Kidney tubule cell (primary cell): ENCODE results near the gene SNX9.
"Not testable (repeated sequence)": the region's sequence is repeated elsewhere in the genome, so short reads cannot be mapped to it uniquely, and the experiment has no call there.

ENCODE experiments used
- DNase-seq: peaks from one replicate; pipeline ENCODE4 v3.0.0-alpha.2; 2018; ENCODE audit warnings: low spot score

The SNX9 gene

DNA sequence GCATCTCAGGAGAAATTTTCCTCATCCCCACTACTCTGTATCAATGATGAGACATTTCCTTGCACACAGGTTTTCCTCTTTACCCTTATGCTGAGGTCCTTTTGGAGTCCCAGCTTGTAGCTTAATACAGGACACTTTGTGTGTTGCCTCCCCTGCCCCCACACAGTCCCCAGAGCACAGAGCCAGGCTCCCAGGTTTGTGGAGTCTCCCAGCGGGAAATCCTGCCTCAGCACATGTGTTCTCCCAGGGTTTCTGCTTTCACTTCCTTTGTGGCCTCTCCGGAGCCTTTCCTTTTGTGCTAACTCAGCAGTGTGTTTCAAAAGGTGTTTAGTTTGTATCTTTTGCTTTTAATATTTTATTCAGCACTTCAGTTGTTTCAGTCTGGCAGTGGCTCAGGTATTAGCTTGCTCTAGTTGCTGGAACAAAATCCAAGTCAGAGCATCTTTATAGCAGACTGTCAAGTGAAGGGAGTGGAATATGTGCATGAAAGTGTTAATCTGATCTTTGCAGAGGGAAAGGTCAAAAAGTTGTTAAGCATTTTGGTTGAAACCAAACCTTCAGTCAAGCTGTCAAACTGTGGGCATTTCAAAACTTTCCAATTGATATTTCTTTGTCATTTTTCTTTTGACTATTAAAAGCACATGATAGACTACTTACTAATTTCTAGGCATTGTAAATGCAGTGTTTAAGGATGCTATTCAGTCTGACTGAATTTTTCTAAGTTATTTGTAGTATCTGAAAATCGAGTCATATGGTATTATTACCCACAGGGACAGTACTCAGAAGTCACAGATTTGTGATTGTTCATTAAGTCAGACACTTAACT lies 8.6 kb downstream of the SNX9 start:
- no peak for DNase-seq

DNA sequence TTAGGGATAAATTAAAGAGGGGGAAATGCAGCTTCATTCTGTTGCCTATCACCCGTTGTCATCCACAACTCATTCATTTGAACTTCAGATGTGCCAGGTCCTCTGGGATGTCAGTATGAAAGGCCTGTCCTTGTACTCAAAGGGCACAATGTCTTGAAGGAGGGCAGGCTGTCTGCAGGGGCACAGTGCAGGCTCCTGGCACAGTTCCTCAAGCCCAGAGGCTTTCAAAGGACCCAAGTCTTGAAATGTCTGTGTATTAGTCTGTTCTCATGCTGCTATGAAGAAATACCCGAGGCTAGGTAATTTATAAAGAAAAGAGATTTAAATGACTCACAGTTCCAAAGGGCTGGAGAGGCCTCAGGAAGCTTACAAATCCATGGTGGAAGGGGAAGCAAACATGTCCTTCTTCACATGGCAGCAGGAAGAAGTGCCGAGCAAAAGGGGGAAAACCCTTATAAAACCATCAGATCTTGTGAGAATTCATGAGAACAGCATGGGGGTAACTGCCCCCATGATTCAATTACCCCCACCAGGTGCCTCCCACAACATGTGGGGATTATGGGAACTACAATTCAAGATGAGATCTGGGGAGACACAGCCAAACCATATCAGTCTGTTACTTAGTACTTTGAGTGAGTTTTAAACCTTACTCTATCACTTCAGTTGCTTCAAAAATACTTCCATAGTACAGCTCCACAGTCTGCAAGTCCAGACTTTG lies 9.4 kb downstream of the SNX9 start:
- peak; percentile 49 for DNase-seq

DNA sequence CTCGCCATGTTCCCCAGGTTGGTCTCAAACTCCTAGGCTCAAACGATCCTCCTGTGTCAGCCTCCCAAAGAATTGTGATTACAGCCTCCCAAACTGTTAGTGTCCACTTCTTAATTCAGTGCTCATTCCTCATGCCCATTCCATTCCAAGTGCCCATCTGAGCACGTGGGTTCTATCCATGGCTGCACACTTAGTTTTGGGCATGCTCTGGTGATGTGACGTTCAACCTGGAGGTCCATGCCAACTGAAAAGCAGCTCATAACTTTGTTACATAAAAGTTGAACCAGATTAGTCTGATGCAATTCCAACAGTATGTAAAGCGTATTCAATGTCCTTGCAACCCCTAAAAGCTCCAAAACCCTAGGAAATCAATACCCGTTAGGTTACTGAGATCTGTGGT lies 11.5 kb downstream of the SNX9 start:
- DNase-seq: peak; percentile 27

- no peak for DNase-seq
Observed at GRCh38 chr6:157838718-157839430, 15.8 kb downstream of the SNX9 start.

DNA sequence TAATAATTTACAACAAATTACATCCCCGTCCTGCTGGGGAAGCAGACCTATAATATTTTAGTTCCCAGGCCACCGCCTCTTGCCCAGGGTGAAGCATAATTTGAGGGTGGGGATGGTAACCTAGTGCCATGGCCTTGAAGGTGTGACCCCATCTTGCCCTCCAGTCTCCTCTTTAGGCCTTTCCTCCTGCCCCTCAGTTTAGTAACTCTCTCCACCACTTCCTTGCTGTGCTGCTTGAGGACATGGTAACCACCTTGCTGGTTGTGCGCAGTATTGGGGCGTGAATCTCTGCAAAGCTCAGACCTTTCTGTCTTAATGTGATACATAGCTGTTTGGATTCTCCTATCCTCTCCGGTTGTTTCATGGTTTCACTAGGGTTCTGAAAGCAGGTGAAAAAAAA lies 16.6 kb downstream of the SNX9 start:
- no peak for DNase-seq

GRCh38 chr6:157840261-157840660 lies 17.2 kb downstream of the SNX9 start:
- DNase-seq: no peak

- DNase-seq: peak; percentile 92
Observed at GRCh38 chr6:157840776-157841175, 17.7 kb downstream of the SNX9 start.

GRCh38 chr6:157841211-157841840 lies 18.3 kb downstream of the SNX9 start:
- DNase-seq: peak; percentile 92

- no peak for DNase-seq
Observed at GRCh38 chr6:157842212-157842611, 19.2 kb downstream of the SNX9 start.

- not testable (repeated sequence) for DNase-seq
Observed at GRCh38 chr6:157844196-157844595, 21.1 kb downstream of the SNX9 start.

DNA sequence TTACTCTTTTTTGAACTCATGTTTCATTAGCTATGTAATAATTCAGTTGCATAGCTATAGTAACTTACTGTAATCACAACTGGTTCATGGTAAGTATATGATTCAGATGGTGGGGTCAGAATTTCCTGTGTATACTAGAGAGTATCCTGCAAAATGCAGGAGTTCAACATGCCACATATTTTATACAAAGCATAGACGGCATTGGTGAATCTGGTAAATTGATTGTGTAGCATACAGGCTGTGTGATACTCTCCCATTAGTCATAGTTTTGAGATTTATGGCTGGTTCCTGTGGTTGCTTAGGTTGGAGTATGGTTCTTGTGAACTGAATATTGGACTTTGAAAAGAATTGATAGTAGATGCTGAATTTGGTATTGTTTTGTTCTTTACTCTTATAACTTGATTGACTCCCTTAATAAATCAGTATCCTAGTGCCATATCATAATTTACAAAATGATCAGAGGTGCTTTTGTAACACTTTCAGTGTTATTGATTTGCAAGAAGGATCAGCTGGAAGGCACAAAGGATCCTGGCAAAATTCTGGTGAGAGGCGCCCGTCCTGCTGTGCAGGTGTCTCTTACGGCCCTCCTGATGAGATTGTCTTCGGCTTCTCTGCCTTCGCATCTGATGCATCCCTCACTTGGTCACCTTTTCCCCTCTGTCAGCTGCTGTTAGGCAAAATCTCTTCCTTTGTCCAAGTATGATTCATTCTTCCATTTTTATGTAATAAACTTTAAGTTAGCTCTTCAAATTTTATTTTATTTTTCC lies 22.6 kb downstream of the SNX9 start:
- no peak for DNase-seq

- no peak for DNase-seq
Observed at GRCh38 chr6:157847846-157848245, 24.8 kb downstream of the SNX9 start.

DNA sequence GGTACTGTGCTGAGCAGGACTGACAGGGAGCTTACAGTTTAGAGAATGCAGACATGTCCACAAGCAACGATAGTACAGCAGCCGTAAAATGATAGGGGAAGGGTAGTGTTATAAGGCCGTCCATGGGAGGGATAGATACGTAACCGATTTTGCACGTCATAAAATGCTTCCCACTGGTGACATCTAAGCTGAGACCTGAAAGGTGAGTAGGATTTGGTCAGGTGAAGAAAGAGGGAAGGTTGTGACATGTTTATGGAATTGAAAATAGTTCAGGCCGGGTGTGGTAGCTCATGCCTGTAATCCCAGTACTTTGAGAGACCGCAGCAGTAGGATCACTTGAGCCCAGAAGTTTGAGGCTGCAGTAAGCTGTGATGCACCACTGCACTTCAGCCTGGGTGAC lies 25.6 kb downstream of the SNX9 start:
- no peak for DNase-seq

DNA sequence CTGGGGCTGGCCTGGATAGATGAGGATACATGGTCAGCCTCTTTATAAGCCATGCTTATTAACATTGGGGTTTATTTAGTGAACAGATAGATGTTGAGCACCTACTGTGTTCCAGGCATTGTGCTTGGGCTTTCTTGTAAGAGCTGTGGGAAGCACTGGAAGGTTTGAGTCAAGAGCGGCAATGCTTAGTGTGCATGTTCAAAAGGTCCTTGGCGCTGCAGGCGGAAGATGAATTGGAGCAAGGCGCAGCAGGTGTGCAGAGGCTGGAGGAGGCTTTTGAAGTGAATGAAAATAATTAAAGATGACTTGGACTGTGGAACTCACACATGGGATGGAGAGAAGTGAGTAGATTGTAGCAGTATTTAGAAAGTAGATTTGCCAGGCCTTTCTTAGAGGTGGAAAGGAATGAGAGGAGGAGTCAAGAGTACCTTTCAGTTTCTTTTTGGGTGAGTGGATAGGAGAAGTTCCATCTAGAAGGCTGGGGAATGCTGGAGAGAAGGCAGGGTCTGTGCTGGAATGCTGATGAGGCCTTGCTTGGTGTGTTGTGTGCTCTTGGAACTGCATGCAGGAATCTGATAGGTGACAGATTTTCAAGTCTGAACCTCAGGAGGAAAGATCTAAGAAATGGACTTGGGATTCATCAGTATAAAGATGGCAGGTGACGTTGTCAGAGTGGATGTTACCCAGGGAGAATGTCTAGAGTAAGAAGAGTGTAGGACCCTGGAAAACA lies 26.4 kb downstream of the SNX9 start:
- DNase-seq: peak; percentile 27

DNA sequence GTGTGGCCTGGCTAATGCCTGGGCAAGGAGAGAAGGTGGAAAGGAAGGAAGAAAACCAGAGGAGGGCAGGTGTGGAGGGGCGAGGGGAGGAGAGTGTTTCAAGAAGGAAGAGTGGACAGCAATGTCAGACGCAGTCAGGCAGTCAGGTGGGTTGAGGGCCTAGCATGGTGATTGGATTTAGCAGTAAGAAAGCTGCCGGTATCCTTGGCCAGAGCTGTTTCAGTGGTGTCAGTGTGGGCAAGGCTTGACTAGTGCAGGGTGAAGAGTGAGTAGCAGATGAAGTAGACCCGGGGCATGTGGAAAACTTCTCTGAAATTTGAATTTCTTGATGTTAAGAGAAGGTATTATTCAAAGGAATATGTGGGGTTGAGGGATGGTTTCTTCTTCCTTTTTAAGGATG lies 27.0 kb downstream of the SNX9 start:
- no peak for DNase-seq

- no peak for DNase-seq
Observed at GRCh38 chr6:157853018-157853805, 30.2 kb downstream of the SNX9 start.

GRCh38 chr6:157853902-157854502 lies 31.0 kb downstream of the SNX9 start:
- DNase-seq: no peak

DNA sequence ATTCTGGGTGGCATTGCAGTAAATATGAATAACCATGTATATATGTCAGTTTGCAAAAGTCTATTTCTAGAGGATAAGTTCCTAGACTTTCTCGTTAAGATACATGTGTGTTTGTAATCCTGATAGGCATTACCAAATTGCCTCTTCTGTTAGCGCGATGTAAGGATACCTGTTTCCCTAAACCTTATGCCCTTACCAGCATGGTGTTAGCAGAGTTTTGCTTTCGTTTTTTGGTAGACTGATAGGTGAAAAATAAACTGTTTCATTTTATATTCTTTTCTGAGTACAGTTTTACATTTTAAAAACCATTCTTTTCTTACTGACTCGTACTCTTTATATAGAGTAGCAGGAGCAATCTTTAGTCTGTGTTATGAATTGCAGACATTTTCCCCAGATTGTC lies 32.3 kb downstream of the SNX9 start:
- DNase-seq: no peak

DNA sequence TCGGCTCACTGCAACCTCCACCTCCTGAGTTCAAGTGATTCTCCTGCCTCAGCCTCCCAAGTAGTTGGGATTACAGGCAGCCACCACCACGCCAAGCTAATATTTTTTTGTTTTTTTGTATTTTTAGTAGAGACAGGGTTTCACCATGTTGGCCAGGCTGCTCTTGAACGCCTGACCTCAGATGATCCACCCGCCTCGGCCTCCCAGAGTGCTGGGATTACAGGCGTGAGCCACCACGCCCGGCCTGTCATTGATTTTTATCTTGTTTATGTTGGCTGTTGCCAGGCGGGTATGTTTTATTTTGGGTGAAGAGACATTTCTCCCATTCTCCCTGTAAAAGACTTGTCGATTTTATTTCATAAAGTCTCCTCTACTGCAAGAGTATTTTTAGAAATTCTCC lies 32.8 kb downstream of the SNX9 start:
- not testable (repeated sequence) for DNase-seq

GRCh38 chr6:157858664-157859063 lies 35.6 kb downstream of the SNX9 start:
- not testable (repeated sequence) for DNase-seq
